A549 (cell line): Measurements from ENCODE around the gene METTL23. TPM values are rescaled to one million over a fixed set of nuclear protein-coding genes. Genes with fewer than 3 reads are reported as not detected.
"Not testable (repeated sequence)": the region's sequence is repeated elsewhere in the genome, so short reads cannot be mapped to it uniquely, and the experiment has no call there.

Experiments
- ATAC-seq, 2 experiments: fragments of 200-7000 bp in 1 of 2; fragments of >200 bp in 1 of 2; cut with Nextera tagmentation in 1 of 2; cut with Tn5 transposase in 1 of 2; 3 replicates each; pipeline versions ENCODE4 v1.8.0 to v1.9.1; 2018 to 2020; ENCODE audit warnings: mild to moderate bottlenecking in 1 of 2, moderate library complexity in 1 of 2
- CTCF ChIA-PET: fragments of 300-600 bp; sonication (Branson Sonifier 250); formaldehyde crosslinking; extraction: SDS; loops from one replicate; lab custom pipeline; 2021; ENCODE audit warnings: antibody characterized with exemption, inconsistent platforms; lab: Yijun Ruan, JAX
- POLR2A ChIA-PET: fragments of 350-600 bp; formaldehyde crosslinking; extraction: SDS; loops from one replicate; lab custom pipeline; 2021; ENCODE audit warnings: antibody characterized with exemption, inconsistent platforms; lab: Yijun Ruan, JAX
- DNase-seq, 2 experiments: peaks; one replicate each; pipeline versions ENCODE4 v3.0.0 to v3.0.0-alpha.2; 2011 to 2016; ENCODE audit warnings: low read depth in 1 of 2, low spot score in 1 of 2
- FAIRE-seq: peaks from 2 replicates; lab custom pipeline; 2011; peaks lifted over from hg19 to GRCh38; lab: Jason Lieb, UNC
- H3K27ac ChIP-seq, 2 experiments: fragments of >200 bp; sonication (Bioruptor Twin); formaldehyde crosslinking; 3 replicates each; pipeline ENCODE4 v1.5.1; 2016 to 2017
- H3K4me1 ChIP-seq: fragments of >200 bp; sonication (Bioruptor Twin); formaldehyde crosslinking; 3 replicates; pipeline ENCODE4 v1.6.1; 2016
- H3K4me2 ChIP-seq: fragments of >200 bp; sonication (Bioruptor Twin); formaldehyde crosslinking; 3 replicates; pipeline ENCODE4 v1.6.1; 2016
- H3K4me3 ChIP-seq: fragments of >200 bp; sonication (Bioruptor Twin); formaldehyde crosslinking; 3 replicates; pipeline ENCODE4 v1.5.1; 2016
- H3K9me3 ChIP-seq: fragments of >200 bp; sonication (Bioruptor Twin); formaldehyde crosslinking; 3 replicates; pipeline ENCODE4 v1.6.1; 2016
- ATOH8 ChIP-seq: fragments of 250-450 bp; sonication (Bioruptor Pico); IDR thresholded peaks from 2 replicates; pipeline ENCODE4 v1.5.0; 2020; ENCODE audit warnings: low read depth, mild to moderate bottlenecking, moderate library complexity
- CBX8 ChIP-seq: fragments of 200-600 bp; sonication (generic); IDR thresholded peaks from 2 replicates; pipeline ENCODE4 v1.6.1; 2016
- CEBPB ChIP-seq, 2 experiments: fragments of >200 bp in 1 of 2; sonication (Bioruptor Twin) in 1 of 2; formaldehyde crosslinking in 1 of 2; IDR thresholded peaks; 2 replicates each; pipeline ENCODE4 v1.6.1; 2012 to 2016
- CHD2 ChIP-seq: fragments of 150-350 bp; IDR thresholded peaks from 2 replicates; pipeline ENCODE4 v1.6.1; 2014; ENCODE audit warnings: low read length; ENCODE audit not compliant: partially characterized antibody
- CTCF ChIP-seq: fragments of >200 bp; sonication (Bioruptor Twin); formaldehyde crosslinking; IDR thresholded peaks from 3 replicates; pipeline ENCODE4 v1.5.1; 2016
- E2F6 ChIP-seq: IDR thresholded peaks from 2 replicates; pipeline ENCODE4 v1.6.1; 2012; ENCODE audit warnings: low read depth, borderline replicate concordance
- FOSB ChIP-seq: fragments of 250-450 bp; sonication (Bioruptor Pico); IDR thresholded peaks from 2 replicates; pipeline ENCODE4 v1.5.0; 2020; ENCODE audit warnings: mild to moderate bottlenecking, moderate library complexity
- FOXS1 ChIP-seq: fragments of 250-450 bp; sonication (Bioruptor Pico); IDR thresholded peaks from 2 replicates; pipeline ENCODE4 v1.5.0; 2020; ENCODE audit warnings: mild to moderate bottlenecking, moderate library complexity
- GATA3 ChIP-seq: IDR thresholded peaks from 2 replicates; pipeline ENCODE4 v1.6.1; 2012; ENCODE audit warnings: borderline replicate concordance
- HMGXB4 ChIP-seq: fragments of 250-450 bp; sonication (Bioruptor Pico); IDR thresholded peaks from 2 replicates; pipeline ENCODE4 v1.5.0; 2021; ENCODE audit warnings: mild to moderate bottlenecking, moderate library complexity, borderline replicate concordance
- JUNB ChIP-seq: fragments of >200 bp; sonication (Bioruptor Twin); formaldehyde crosslinking; IDR thresholded peaks from 2 replicates; pipeline ENCODE4 v1.6.1; 2016
- KDM5A ChIP-seq: fragments of 200-600 bp; sonication (generic); IDR thresholded peaks from 2 replicates; pipeline ENCODE4 v1.6.1; 2016; ENCODE audit warnings: antibody characterized with exemption, mild to moderate bottlenecking
- MYC ChIP-seq: IDR thresholded peaks from 2 replicates; pipeline ENCODE4 v1.6.1; 2012; ENCODE audit warnings: mild to moderate bottlenecking, inconsistent platforms, low read length, improper control_type of control experiment, borderline replicate concordance
- NR3C1 ChIP-seq: fragments of >200 bp; sonication (Bioruptor Twin); formaldehyde crosslinking; IDR thresholded peaks from 3 replicates; pipeline ENCODE4 v1.6.1; 2017
- RAD21 ChIP-seq, 2 experiments: fragments of >200 bp in 1 of 2; sonication (Bioruptor Twin) in 1 of 2; formaldehyde crosslinking in 1 of 2; IDR thresholded peaks in 1 of 2; conservative IDR thresholded peaks in 1 of 2; 2 replicates in 1 of 2; 3 replicates in 1 of 2; pipeline ENCODE4 v1.6.1; 2012 to 2018; ENCODE audit warnings: inconsistent platforms in 1 of 2
- SREBF2 ChIP-seq: fragments of 450-650 bp; IDR thresholded peaks from 2 replicates; pipeline ENCODE4 v1.6.1; 2014; ENCODE audit warnings: mild to moderate bottlenecking, moderate library complexity
- TP53 ChIP-seq: fragments of 250-450 bp; sonication (Bioruptor Pico); IDR thresholded peaks from 2 replicates; pipeline ENCODE4 v1.5.0; 2021; ENCODE audit warnings: mild to moderate bottlenecking, moderate library complexity
- USF2 ChIP-seq: fragments of 450-650 bp; IDR thresholded peaks from 2 replicates; pipeline ENCODE4 v1.6.1; 2014; ENCODE audit warnings: antibody characterized with exemption
- WGBS: methylation state at CpG from one replicate; pipeline ENCODE4 v1.1.6; 2017; ENCODE audit errors: missing lambda C conversion rate; 5-methylcytosine and 5-hydroxymethylcytosine counted together
- polyA plus RNA-seq, 4 experiments: library from polyadenylated mRNA; depleted of rRNA in 3 of 4; stranded (reverse); fragments of >200 nt; fragmentation: RNase III in 1 of 4; extraction: RNeasy Plus Mini Kit Qiagen cat#74134 plus additional on column Dnase treatment in 1 of 4; gene quantifications; 2 replicates in 3 of 4; 3 replicates in 1 of 4; pipeline ENCODE4 v1.2.3, GENCODE V29; 2011 to 2017

Gene METTL23
- polyA plus RNA-seq, 2 of the 4 experiments (the other 2 are of a cell fraction): 64.9 to 120 TPM

GRCh38 chr17:76697702-76698465 is 28.8 kb upstream of the METTL23 start:
- H3K27ac ChIP-seq: no peak overlapping the region
- no peaks in the 10 kb centered on the region for H3K9me3 ChIP-seq
- TF ChIP-seq KDM5A (no peak), CTCF (no peak), JUNB (no peak)
- no peaks in the 10 kb centered on the region for H3K4me1 ChIP-seq
- FAIRE-seq (no peak), ATAC-seq (no peak), DNase-seq (no peak)
- POLR2A ChIA-PET: interaction anchor here (1.2 kb wide), 1 partner anchor 9 kb away, joined by 4 read pairs; no protein-coding TSS in a partner anchor
- H3K4me2 ChIP-seq: no peak overlapping the region
- CTCF ChIA-PET: interaction anchor here (0.6 to 20.1 kb wide), 8 partner anchors 14 to 202 kb away, joined by 3 to 456 read pairs (median 4); partner anchors contain the start of genes JMJD6, METTL23 and MXRA7
- H3K4me3 ChIP-seq: no peak overlapping the region
- WGBS: 89% methylated on average over 13 of the region's 17 CpGs

GRCh38 chr17:76698466-76698977 is 28.1 kb upstream of the METTL23 start:
- 80% methylated on average over 7 of the region's 7 CpGs for WGBS
- not testable (repeated sequence) for H3K4me3 ChIP-seq, DNase-seq, H3K4me2 ChIP-seq, H3K4me1 ChIP-seq, H3K27ac ChIP-seq, H3K9me3 ChIP-seq, FAIRE-seq, ATAC-seq
- CTCF ChIA-PET: interaction anchor here (0.9 to 20.1 kb wide), 3 partner anchors 15 to 141 kb away, joined by 3 to 456 read pairs (median 78); partner anchors contain the start of genes JMJD6, METTL23 and MXRA7
- POLR2A ChIA-PET: interaction anchor here (1.2 kb wide), 1 partner anchor 10 kb away, joined by 4 read pairs; no protein-coding TSS in a partner anchor

- H3K4me2 ChIP-seq: no peak overlapping the region
These were observed 26.4 kb upstream of the METTL23 start for GRCh38 chr17:76700270-76700616.

GRCh38 chr17:76700617-76701470 is 25.8 kb upstream of the METTL23 start:
- no peak for DNase-seq
- no peak overlapping the region for H3K4me2 ChIP-seq
- no peak for TF ChIP-seq E2F6
- no peak for TF ChIP-seq NR3C1
- no peak for TF ChIP-seq HMGXB4 (CRISPR knock-in tag)
- no peak for TF ChIP-seq CTCF
- no peak for TF ChIP-seq CHD2
- TF ChIP-seq CBX8: no peak
- TF ChIP-seq USF2: no peak
- H3K4me3 ChIP-seq: no peak overlapping the region
- ChIA-PET POLR2A (no interaction called here), CTCF (interaction anchor here (3.4 to 26.0 kb wide), 3 partner anchors 11 to 177 kb away, joined by 14 to 456 read pairs (median 56); no protein-coding TSS in a partner anchor)
- H3K9me3 ChIP-seq: no peaks in the 10 kb centered on the region
- no peak overlapping the region for H3K27ac ChIP-seq
- no peaks in the 10 kb centered on the region for H3K4me1 ChIP-seq
- ATAC-seq: peak; percentile 14; a peak in 3 of 6 replicates
- 88% methylated on average over 33 of the region's 33 CpGs for WGBS
- FAIRE-seq: no peak

More at GRCh38 chr17:76700270-76700616, 26.4 kb upstream of the METTL23 start:
- no peaks in the 10 kb centered on the region for H3K4me1 ChIP-seq
- H3K27ac ChIP-seq: no peak overlapping the region
- DNase-seq (no peak), ATAC-seq (no peak)
- ChIA-PET CTCF (interaction anchor here (20.1 kb wide), 1 partner anchor 14 kb away, joined by 456 read pairs; the partner anchor contains the start of genes JMJD6, METTL23 and MXRA7), POLR2A (no interaction called here)
- 92% methylated on average over 8 of the region's 8 CpGs for WGBS
- no peak for TF ChIP-seq ATOH8 (CRISPR knock-in tag)
- TF ChIP-seq TP53 (CRISPR knock-in tag): no peak
- TF ChIP-seq MYC: no peak
- no peak for TF ChIP-seq FOSB (CRISPR knock-in tag)
- TF ChIP-seq SREBF2: no peak
- no peak for TF ChIP-seq RAD21 (conservative IDR thresholded peaks at IDR 0.05 in 1 of 2, IDR thresholded peaks at IDR 0.05 in 1 of 2)
- TF ChIP-seq GATA3: no peak
- no peak for TF ChIP-seq CEBPB (IDR thresholded peaks at IDR 0.05)
- TF ChIP-seq FOXS1 (CRISPR knock-in tag): no peak
- TF ChIP-seq, all 56 proteins: peak for 0
- H3K4me3 ChIP-seq: no peak overlapping the region
- no peaks in the 10 kb centered on the region for H3K9me3 ChIP-seq
- FAIRE-seq: no peak
